ENCODE data around the gene HIPK1. TPM values are rescaled to one million over a fixed set of nuclear protein-coding genes. Genes with fewer than 3 reads are reported as not detected.
"Not testable (repeated sequence)": the region's sequence is repeated elsewhere in the genome, so short reads cannot be mapped to it uniquely, and the experiment has no call there.

HIPK1 gene
- polyA plus RNA-seq, 1 donor: 28.4 TPM

DNA sequence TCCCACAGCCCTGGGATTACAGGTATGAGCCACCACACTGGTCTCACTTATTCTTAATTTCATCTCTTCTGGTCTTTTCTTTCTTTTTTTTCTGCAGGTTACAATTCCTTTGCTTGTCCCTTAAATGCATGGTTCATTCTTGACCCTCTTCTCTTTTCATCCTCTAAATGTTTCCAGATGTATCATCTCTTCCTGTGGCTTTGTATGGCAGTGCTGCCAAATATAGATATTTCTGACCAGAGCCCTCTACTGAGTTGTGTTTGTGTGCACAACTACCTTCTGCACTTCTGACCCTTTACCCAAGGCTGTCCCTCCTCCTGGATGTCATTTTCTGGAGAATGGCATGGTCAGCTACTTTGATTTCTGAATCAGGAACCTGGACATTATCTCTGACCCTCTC, 82.7 kb downstream of the HIPK1 start:
- DNase-seq (ENCODE audit: low read depth): no peak

DNA sequence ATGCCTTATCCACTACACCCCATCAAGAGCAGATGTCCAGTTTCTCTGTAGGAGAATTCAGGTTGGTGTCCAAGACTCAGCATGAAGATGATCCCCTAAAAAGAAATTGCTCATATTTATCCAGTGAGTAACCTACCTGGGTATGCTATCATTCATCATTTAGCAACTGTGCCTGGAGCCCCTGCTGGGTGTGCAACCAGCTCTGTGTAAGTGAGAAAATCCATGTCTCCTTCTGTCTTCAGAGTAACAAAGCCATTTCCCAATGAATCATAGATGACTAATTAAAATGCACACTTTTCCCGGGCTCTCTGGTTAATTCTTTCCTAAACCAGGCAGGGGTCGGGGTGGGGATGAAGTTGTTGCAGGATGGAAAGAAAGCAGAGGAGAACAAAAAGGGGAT, 86.0 kb downstream of the HIPK1 start:
- DNase-seq (ENCODE audit: low read depth): no peak

DNA sequence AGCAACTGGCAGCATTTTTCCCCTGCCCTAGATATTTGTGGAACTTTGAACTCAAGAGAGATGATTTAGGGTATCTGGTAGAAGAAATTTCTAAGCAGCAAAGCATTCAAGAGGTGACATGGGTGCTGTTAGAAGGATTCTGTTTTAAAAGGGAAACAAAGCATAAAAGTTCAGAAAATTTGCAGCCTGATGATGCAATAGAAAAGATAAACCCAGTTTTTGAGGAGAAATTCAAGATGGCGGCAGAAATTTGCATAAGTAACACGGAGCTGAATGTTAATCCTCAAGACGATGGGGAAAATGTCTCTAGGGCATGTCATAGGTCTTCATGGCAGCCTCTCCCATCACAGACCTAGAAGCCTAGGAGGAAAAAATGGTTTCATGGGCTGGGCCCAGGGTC, 90.6 kb downstream of the HIPK1 start:
- not testable (repeated sequence) for DNase-seq (ENCODE audit: low read depth)

DNA sequence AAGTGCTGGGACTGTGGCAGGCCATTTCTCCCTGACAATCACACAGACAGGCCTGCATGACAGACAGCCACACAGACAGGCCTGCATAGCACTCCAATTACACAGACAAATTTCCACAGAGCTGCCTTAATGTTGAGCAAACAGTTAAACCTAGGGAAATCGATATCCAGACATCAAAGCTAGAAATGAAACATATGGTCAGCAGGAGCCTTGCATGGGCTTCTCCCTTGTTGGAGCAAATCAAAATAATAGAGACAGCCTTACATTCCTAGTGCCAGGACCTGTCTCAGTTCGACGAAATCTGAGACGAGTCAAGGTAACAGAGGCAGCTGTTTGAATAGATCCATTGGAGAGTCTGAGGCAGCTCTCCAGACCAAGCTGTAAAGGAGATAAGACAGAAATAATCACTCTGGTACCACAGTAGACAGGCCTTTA, 92.6 kb downstream of the HIPK1 start:
- no peak for DNase-seq (ENCODE audit: low read depth)

DNA sequence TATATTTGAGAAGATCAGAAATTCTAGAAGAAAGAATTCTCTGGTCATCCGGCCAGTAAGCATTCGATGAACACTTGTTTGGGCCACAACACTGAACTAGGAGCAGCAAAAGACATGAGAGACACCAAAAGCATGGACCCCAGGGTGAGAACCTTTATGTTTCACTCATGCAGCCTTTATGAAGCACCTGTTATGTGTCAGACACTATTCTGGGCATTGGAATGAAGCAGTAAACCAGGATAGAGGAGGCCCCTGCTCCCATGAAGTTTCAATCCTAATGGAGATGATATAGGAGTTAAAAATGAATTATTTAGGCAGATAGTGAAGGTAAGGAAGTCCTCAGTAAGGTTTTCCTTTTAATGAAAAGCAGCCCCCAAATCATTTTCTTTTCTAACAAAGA, 93.8 kb downstream of the HIPK1 start:
- DNase-seq (ENCODE audit: low read depth): no peak

DNA sequence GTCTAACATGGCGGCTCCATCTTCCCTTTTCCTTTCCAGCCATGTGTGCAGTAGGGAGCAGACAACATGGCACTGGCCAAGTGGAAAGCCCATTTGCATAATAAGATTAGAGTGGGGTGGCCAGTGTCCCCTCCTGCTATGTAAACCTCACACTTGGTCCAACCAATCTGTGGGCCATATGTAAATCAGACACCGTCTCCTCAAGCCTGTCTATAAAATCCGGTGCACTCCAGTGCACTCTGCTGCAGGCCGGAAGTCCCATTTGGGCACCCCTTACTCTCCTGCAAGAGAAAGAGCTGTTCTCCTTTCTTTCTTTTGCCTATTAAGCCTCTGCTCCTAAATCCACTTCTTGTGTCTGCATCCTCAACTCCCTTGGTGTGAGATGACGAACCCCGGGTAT, 94.3 kb downstream of the HIPK1 start:
- DNase-seq (ENCODE audit: low read depth): no peak

DNA sequence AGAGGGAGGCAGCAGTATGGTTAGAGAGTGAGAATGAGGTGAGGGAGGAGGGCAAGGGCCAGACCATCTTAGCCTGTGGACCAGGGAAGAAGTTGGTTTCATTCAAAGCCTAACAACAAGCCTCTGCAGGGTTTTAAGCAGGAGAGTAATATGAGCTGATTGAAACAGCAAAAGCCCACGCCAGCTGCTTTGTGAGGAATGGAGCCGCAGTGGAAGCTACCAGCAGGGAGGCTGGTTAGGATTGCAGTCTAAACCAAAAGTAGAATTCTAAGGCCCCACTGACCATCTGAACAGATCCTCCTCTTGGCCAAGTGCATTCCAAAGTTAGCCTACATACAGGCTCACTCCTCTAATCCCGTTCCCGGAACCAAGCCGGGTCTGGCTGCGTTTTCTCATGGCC, 94.9 kb downstream of the HIPK1 start:
- DNase-seq (ENCODE audit: low read depth): no peak

DNA sequence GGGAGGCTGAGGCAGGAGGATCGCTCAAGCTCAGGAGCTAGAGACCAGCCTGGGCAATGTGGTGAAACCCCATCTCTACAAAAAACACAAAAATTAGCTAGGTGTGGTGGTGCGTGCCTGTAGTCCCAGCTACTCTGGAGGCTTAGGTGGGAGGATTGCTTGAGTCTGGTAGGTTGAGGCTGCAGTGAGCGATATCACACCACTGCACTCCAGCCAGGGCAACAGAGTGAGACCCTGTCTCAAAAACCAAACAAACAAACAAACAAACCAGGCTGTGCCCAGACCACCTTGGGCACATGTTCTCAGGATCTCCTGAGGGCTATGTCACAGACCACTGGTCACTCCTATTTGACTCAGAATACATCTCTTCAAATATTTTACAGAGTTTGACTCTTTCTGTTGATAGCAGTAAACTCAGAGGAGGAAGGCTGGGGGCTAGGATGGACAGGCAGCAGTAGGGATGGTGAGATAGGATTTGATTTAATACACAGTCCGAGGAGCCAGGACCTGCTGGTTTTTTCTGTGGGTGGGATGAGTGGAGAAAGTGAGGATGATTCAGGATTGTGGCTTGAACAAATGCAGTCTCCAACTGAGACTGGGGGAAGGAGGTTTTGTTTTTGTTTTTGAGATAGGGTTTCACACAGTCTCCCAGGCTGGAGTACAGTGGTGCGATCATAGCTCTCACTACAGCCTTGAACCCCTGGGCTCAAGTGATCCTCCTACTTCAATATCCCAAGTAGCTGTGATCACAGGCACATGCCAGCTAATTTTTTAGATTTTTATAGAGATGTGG, 96.7 kb downstream of the HIPK1 start:
- DNase-seq (ENCODE audit: low read depth): no peak

DNA sequence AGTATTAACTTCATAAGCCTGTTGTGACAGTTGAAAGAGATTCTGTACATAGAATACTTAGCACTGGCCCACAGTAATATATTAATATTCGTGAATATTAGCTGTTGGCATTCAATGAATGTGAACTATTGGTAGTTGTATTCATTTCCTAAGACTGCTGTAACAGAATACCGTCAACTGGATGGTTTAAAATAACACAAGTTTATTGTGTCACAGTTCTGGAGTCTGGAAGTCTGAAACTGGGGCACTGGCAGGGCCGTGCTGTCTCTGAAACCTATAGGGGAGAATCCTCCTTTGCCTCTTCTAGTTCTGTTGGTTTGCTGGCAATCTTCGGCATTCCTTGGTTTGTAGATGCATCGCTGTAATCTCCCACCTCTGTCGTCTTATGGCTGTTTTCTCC, 97.7 kb downstream of the HIPK1 start:
- DNase-seq (ENCODE audit: low read depth): no peak

Other genes with a start within 250 kb of the HIPK1 start
- 13.8 TPM for gene PHTF1, start 169.8 kb upstream of the HIPK1 start, polyA plus RNA-seq (ENCODE audit: insufficient read length)
- 12.9 TPM for gene RSBN1, start 116.8 kb upstream of the HIPK1 start, polyA plus RNA-seq (ENCODE audit: insufficient read length)
- 0.46 TPM for gene PTPN22, start 57.6 kb upstream of the HIPK1 start, polyA plus RNA-seq (ENCODE audit: insufficient read length)
- 0.59 TPM for gene BCL2L15, start 41.7 kb upstream of the HIPK1 start, polyA plus RNA-seq (ENCODE audit: insufficient read length)
- 28.7 TPM for gene AP4B1, start 24.5 kb upstream of the HIPK1 start, polyA plus RNA-seq (ENCODE audit: insufficient read length)
- gene DCLRE1B, start 24.0 kb upstream of the HIPK1 start, polyA plus RNA-seq (ENCODE audit: insufficient read length): 5.6 TPM
- gene OLFML3, start 50.1 kb downstream of the HIPK1 start, polyA plus RNA-seq (ENCODE audit: insufficient read length): 149 TPM
- gene SYT6, start 224.5 kb downstream of the HIPK1 start, polyA plus RNA-seq (ENCODE audit: insufficient read length): 1.7 TPM

Measured in forelimb muscle (tissue), 1 donor.